HG03521 (cell line): ENCODE measurements around the gene PDE10A.
A peak's percentile ranks its signal among the peaks of the same experiment; 100 is the strongest.

Experiments used
- ATAC-seq: cut with Tn5 transposase; IDR thresholded peaks from one replicate; pipeline ENCODE4 v1.9.1; 2021; ENCODE audit warnings: mild to moderate bottlenecking, moderate library complexity; ENCODE audit not compliant: unreplicated experiment

Gene PDE10A

GRCh38 chr6:165662749-165663376 lies at the start of gene PDE10A:
TSS of gene PDE10A (minus strand) at chr6:165663241. CDS start at chr6:165662811, 430 bp downstream.
- ATAC-seq, result no peak

- no peak for ATAC-seq
These were observed 46.0 kb upstream of the PDE10A start for GRCh38 chr6:165708985-165709576.

GRCh38 chr6:165707067-165707853 lies 44.2 kb upstream of the PDE10A start:
- no peak for ATAC-seq

GRCh38 chr6:165705941-165706340 lies 42.9 kb upstream of the PDE10A start:
- no peak for ATAC-seq

- ATAC-seq, result peak; percentile 44
These were observed 41.2 kb upstream of the PDE10A start for GRCh38 chr6:165704045-165704748.

GRCh38 chr6:165702669-165703068 lies 39.6 kb upstream of the PDE10A start:
- no peak for ATAC-seq

GRCh38 chr6:165701564-165702354 lies 38.7 kb upstream of the PDE10A start:
- peak; percentile 58 for ATAC-seq

- no peak for ATAC-seq
These were observed 38.0 kb upstream of the PDE10A start for GRCh38 chr6:165701005-165701404.

GRCh38 chr6:165698868-165699267 lies 35.8 kb upstream of the PDE10A start:
- ATAC-seq, result no peak

- ATAC-seq, result no peak
These were observed 34.1 kb upstream of the PDE10A start for GRCh38 chr6:165697171-165697570.

GRCh38 chr6:165695722-165696515 lies 32.9 kb upstream of the PDE10A start:
- no peak for ATAC-seq

- ATAC-seq, result no peak
These were observed 31.3 kb upstream of the PDE10A start for GRCh38 chr6:165694296-165694695.

GRCh38 chr6:165692106-165692653 lies 29.1 kb upstream of the PDE10A start:
- no peak for ATAC-seq

- ATAC-seq, result no peak
These were observed 26.7 kb upstream of the PDE10A start for GRCh38 chr6:165689699-165690098.

GRCh38 chr6:165686596-165687365 lies 23.7 kb upstream of the PDE10A start:
- no peak for ATAC-seq

- no peak for ATAC-seq
These were observed 22.3 kb upstream of the PDE10A start for GRCh38 chr6:165685302-165685701.

- no peak for ATAC-seq
These were observed 21.3 kb upstream of the PDE10A start for GRCh38 chr6:165684333-165684732.

- no peak for ATAC-seq
These were observed 17.9 kb upstream of the PDE10A start for GRCh38 chr6:165680975-165681374.

GRCh38 chr6:165679326-165679725 lies 16.3 kb upstream of the PDE10A start:
- no peak for ATAC-seq
